ENCODE measurements around the gene RBP3.

RBP3 gene

DNA sequence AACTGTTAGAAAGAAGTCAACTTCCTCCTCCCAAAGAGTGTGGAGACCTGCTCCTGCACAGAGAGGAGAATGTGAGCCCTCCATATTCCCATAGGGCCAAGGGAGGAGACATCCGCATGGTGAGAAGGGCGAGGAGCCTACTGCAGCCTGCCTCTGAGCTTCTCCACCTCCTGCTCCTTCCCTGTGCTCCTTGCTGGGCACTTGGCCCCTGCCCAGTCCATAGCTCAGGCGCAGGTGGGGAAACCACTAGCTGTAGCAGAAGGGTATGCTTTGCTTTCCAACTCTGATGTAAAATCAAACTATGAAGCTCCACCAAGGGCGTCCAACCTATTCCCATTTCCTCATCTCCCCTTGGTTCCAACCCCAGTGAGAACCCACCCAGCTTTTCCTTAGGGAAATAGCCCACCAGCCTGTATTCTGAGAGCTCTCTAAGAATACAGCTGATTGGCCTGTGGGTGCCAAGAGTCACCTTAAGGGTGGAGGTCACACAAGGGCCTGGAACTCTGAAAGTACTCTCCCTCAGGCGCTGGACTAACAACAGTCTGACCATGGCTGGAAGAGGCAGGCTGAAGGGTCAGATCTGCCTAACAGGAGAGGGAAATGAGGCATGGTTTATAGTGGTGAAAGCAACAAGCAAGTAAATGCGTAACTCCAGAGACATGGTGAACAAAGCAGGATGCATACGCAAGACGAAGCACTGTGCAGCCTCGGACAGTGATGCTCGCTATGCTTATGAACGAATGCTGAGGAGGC, 22.0 kb downstream of the RBP3 start:
- Histone ChIP-seq H3K4me2 (ENCODE audit: low read length) (no peak overlapping the region), H3K4me3 (ENCODE audit: low read length) (no peak overlapping the region), H3K27me3 (ENCODE audit: control insufficient read depth, low read length) (no peaks in the 10 kb centered on the region)

GRCh38 chr10:47370878-47371277, 22.7 kb downstream of the RBP3 start:
- Histone ChIP-seq H3K27ac (ENCODE audit: low read depth, low read length) (no peak overlapping the region), H4K20me1 (ENCODE audit: control insufficient read depth, insufficient read depth, low read depth, low read length) (no peaks in the 10 kb centered on the region), H3K4me1 (ENCODE audit: control insufficient read depth, low read length) (no peaks in the 10 kb centered on the region), H3K79me2 (ENCODE audit: control insufficient read depth, low read length) (no peaks in the 10 kb centered on the region), H3K9me3 (ENCODE audit: control insufficient read depth, insufficient read depth, low read length) (no peaks in the 10 kb centered on the region), H3K27me3 (ENCODE audit: control insufficient read depth, low read length) (no peaks in the 10 kb centered on the region), H3K4me2 (ENCODE audit: low read length) (no peak overlapping the region), H3K4me3 (ENCODE audit: low read length) (no peak overlapping the region), H3F3A (ENCODE audit: control insufficient read depth, insufficient read depth) (no peaks in the 10 kb centered on the region), H3K9me2 (replicated peaks; ENCODE audit: control insufficient read depth, low read length) (no peaks in the 10 kb centered on the region), H3K36me3 (ENCODE audit: control insufficient read depth, low read length) (no peaks in the 10 kb centered on the region)
- TF ChIP-seq, protein P1, sequence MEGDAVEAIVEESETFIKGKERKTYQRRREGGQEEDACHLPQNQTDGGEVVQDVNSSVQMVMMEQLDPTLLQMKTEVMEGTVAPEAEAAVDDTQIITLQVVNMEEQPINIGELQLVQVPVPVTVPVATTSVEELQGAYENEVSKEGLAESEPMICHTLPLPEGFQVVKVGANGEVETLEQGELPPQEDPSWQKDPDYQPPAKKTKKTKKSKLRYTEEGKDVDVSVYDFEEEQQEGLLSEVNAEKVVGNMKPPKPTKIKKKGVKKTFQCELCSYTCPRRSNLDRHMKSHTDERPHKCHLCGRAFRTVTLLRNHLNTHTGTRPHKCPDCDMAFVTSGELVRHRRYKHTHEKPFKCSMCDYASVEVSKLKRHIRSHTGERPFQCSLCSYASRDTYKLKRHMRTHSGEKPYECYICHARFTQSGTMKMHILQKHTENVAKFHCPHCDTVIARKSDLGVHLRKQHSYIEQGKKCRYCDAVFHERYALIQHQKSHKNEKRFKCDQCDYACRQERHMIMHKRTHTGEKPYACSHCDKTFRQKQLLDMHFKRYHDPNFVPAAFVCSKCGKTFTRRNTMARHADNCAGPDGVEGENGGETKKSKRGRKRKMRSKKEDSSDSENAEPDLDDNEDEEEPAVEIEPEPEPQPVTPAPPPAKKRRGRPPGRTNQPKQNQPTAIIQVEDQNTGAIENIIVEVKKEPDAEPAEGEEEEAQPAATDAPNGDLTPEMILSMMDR (IDR thresholded peaks at IDR 0.05; ENCODE audit: low read depth, low read length, poor library complexity, severe bottlenecking): no peak
- TF ChIP-seq EZH2phosphoT487 (IDR thresholded peaks at IDR 0.05; ENCODE audit: borderline replicate concordance, low read length): no peak

More for the DNA sequence above, 22.0 kb downstream of the RBP3 start:
- Histone ChIP-seq H3K36me3 (ENCODE audit: control insufficient read depth, low read length) (no peaks in the 10 kb centered on the region), H3F3A (ENCODE audit: control insufficient read depth, insufficient read depth) (no peaks in the 10 kb centered on the region), H4K20me1 (ENCODE audit: control insufficient read depth, insufficient read depth, low read depth, low read length) (no peaks in the 10 kb centered on the region), H3K79me2 (ENCODE audit: control insufficient read depth, low read length) (no peaks in the 10 kb centered on the region), H3K9me3 (ENCODE audit: control insufficient read depth, insufficient read depth, low read length) (no peaks in the 10 kb centered on the region), H3K27ac (ENCODE audit: low read depth, low read length) (no peak overlapping the region), H3K4me1 (ENCODE audit: control insufficient read depth, low read length) (no peaks in the 10 kb centered on the region), H3K9me2 (replicated peaks; ENCODE audit: control insufficient read depth, low read length) (no peaks in the 10 kb centered on the region)
- TF ChIP-seq, protein P1 (IDR thresholded peaks at IDR 0.05; ENCODE audit: low read depth, low read length, poor library complexity, severe bottlenecking): no peak
- no peak for TF ChIP-seq EZH2phosphoT487 (IDR thresholded peaks at IDR 0.05; ENCODE audit: borderline replicate concordance, low read length)

DNA sequence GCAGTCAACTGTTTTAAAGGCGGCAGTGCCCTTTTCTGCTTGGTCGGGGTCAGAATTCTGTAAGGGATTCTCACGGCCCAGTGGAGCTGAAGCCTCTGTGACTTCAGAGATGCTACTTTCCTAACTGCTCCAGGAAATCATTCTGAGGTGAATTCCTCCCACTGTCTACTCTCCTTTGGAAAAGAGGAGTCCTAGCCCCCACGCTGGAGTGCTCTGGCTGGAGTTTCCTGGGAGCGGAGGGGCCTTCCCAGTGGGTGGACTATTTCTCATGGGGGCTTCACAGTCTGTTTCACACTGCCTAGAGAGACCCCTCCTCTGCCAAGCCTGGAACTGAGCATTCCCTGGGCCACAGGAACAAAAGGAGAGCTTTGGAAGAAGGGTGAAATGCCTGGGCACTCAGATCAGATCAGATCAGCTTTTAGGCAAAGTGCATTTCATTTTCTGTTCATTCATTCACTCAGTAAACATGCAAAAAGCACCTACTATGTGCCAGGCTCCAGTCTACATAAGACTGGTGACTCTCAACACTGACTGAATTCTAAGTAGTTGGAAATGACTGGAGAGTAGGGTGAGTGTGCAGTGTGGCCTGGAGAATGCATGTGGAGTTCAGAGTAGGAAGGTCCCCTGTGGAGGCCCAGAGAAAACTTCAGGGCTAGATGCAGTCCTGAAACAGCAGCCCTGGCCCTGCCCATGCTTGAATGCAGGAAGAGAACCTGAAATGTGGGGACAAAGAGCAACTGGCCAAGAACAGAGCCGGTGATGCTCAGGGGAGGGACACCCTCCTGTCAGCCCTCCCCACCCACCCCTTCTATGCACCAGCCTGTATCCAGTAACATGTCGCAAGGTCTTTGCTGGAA, 23.7 kb downstream of the RBP3 start:
- Histone ChIP-seq H3K9me2 (replicated peaks; ENCODE audit: control insufficient read depth, low read length) (no peaks in the 10 kb centered on the region), H3K4me2 (ENCODE audit: low read length) (no peak overlapping the region), H3K79me2 (ENCODE audit: control insufficient read depth, low read length) (no peaks in the 10 kb centered on the region), H3K4me3 (ENCODE audit: low read length) (no peak overlapping the region), H3K4me1 (ENCODE audit: control insufficient read depth, low read length) (no peaks in the 10 kb centered on the region), H4K20me1 (ENCODE audit: control insufficient read depth, insufficient read depth, low read depth, low read length) (no peaks in the 10 kb centered on the region), H3K9me3 (ENCODE audit: control insufficient read depth, insufficient read depth, low read length) (no peaks in the 10 kb centered on the region), H3F3A (ENCODE audit: control insufficient read depth, insufficient read depth) (no peaks in the 10 kb centered on the region), H3K36me3 (ENCODE audit: control insufficient read depth, low read length) (no peaks in the 10 kb centered on the region), H3K27ac (ENCODE audit: low read depth, low read length) (no peak overlapping the region), H3K27me3 (ENCODE audit: control insufficient read depth, low read length) (peaks cover 1% of the 10 kb centered on the region; the same call in 1 of the 2 replicates)
- TF ChIP-seq EZH2phosphoT487 (IDR thresholded peaks at IDR 0.05; ENCODE audit: borderline replicate concordance, low read length): no peak
- TF ChIP-seq, protein P1 (IDR thresholded peaks at IDR 0.05; ENCODE audit: low read depth, low read length, poor library complexity, severe bottlenecking): no peak

Data from DOHH2 (cell line).